Activated CD8-positive, alpha-beta T cell treated with anti-CD3 and anti-CD28 coated beads, Interleukin-2, amount 10 ng/mL, durations not matched to agents 7 days and 5 days (primary cell): ENCODE measurements around the gene PLXNA4. TPM values are rescaled to one million over a fixed set of nuclear protein-coding genes. Genes with fewer than 3 reads are reported as not detected.
A peak's percentile ranks its signal among the peaks of the same experiment; 100 is the strongest.

ENCODE experiments used
- ATAC-seq: fragments of 150-1000 bp; cut with Tn5 transposase; one replicate; pipeline ENCODE4 v1.10.0; 2021; ENCODE audit warnings: moderate library complexity
- CTCF ChIA-PET: fragments of 350-600 bp; sonication (Branson Sonifier 250); formaldehyde crosslinking; loops from one replicate; lab custom pipeline; 2021; ENCODE audit warnings: antibody characterized with exemption; lab: Charles Lee
- POLR2A ChIA-PET: fragments of 350-600 bp; sonication (Branson Sonifier 250); formaldehyde crosslinking; loops from one replicate; lab custom pipeline; 2021; ENCODE audit warnings: antibody characterized with exemption; lab: Charles Lee
- DNase-seq: peaks from one replicate; pipeline ENCODE4 v3.0.0-alpha.2; 2020
- H3K27ac Mint-ChIP-seq: one replicate; pipeline ENCODE4 v1.8.0; 2021; ENCODE audit warnings: mild to moderate bottlenecking, mixed read lengths
- H3K27me3 Mint-ChIP-seq: one replicate; pipeline ENCODE4 v1.8.0; 2021; ENCODE audit warnings: low read depth, mixed read lengths
- H3K36me3 Mint-ChIP-seq: one replicate; pipeline ENCODE4 v1.8.0; 2021; ENCODE audit warnings: low read depth, mixed read lengths
- H3K4me1 Mint-ChIP-seq: one replicate; pipeline ENCODE4 v1.8.0; 2021; ENCODE audit warnings: low read depth, mixed read lengths
- H3K4me3 Mint-ChIP-seq: one replicate; pipeline ENCODE4 v1.8.0; 2021; ENCODE audit warnings: mild to moderate bottlenecking, mixed read lengths
- H3K9me3 Mint-ChIP-seq: one replicate; pipeline ENCODE4 v1.8.0; 2022; ENCODE audit warnings: mixed read lengths; ENCODE audit not compliant: insufficient read depth
- total RNA-seq, 2 experiments: library from RNA; stranded (reverse); gene quantifications; one replicate each; pipeline ENCODE4 v1.2.3, GENCODE V29; 2021

The PLXNA4 gene
- total RNA-seq, 2 experiments from 2014 or later = 45.4 to 47.2 TPM

GRCh38 chr7:132450696-132451095 is 125.6 kb downstream of the PLXNA4 start:
- ATAC-seq = peak; percentile 6
- Mint-ChIP-seq H3K36me3 (peaks cover 73% of the 10 kb centered on the region), H3K27ac (peak overlapping the region; percentile 84), H3K4me1 (peaks cover 98% of the 10 kb centered on the region), H3K4me3 (peak overlapping the region; percentile 44), H3K27me3 (no peaks in the 10 kb centered on the region), H3K9me3 (peaks cover 4% of the 10 kb centered on the region)
- ChIA-PET CTCF (interaction anchor here (0.8 to 2.9 kb wide), 3 partner anchors 19 to 129 kb away, joined by 3 to 18 read pairs (median 10); no protein-coding TSS in a partner anchor), POLR2A (interaction anchor here (0.9 to 2.6 kb wide), 4 partner anchors 10 to 19 kb away, joined by 3 to 16 read pairs (median 7); no protein-coding TSS in a partner anchor)
- no peak for DNase-seq

- peaks cover 77% of the 10 kb centered on the region for H3K36me3 Mint-ChIP-seq
- H3K9me3 Mint-ChIP-seq = peaks cover 4% of the 10 kb centered on the region
- ATAC-seq (peak; percentile 64), DNase-seq (peak; percentile 63)
- no peaks in the 10 kb centered on the region for H3K27me3 Mint-ChIP-seq
- peaks cover 98% of the 10 kb centered on the region for H3K4me1 Mint-ChIP-seq
- ChIA-PET POLR2A (interaction anchor here (0.9 to 2.6 kb wide), 4 partner anchors 9 to 19 kb away, joined by 3 to 16 read pairs (median 7); no protein-coding TSS in a partner anchor), CTCF (interaction anchor here (0.8 to 2.9 kb wide), 4 partner anchors 12 to 130 kb away, joined by 3 to 18 read pairs (median 7); no protein-coding TSS in a partner anchor)
- H3K27ac Mint-ChIP-seq = peak overlapping the region; percentile 84
- H3K4me3 Mint-ChIP-seq = peak overlapping the region; percentile 44
Measured at GRCh38 chr7:132450188-132450587, 126.1 kb downstream of the PLXNA4 start.

GRCh38 chr7:132446666-132447278 is 129.5 kb downstream of the PLXNA4 start:
- Mint-ChIP-seq H3K9me3 (peaks cover 4% of the 10 kb centered on the region), H3K36me3 (peaks cover 74% of the 10 kb centered on the region), H3K27me3 (no peaks in the 10 kb centered on the region), H3K4me3 (no peak overlapping the region), H3K27ac (peak overlapping the region; percentile 82), H3K4me1 (peaks cover 96% of the 10 kb centered on the region)
- no peak for ATAC-seq
- ChIA-PET CTCF (interaction anchor here (1.0 to 2.4 kb wide), 5 partner anchors 13 to 134 kb away, joined by 3 to 10 read pairs (median 7); no protein-coding TSS in a partner anchor), POLR2A (interaction anchor here (0.6 to 1.1 kb wide), 2 partner anchors 9 to 65 kb away, joined by 3 to 5 read pairs; no protein-coding TSS in a partner anchor)
- DNase-seq = no peak

GRCh38 chr7:132446260-132446659 is 130.0 kb downstream of the PLXNA4 start:
- CTCF ChIA-PET = interaction anchor here (1.0 to 2.4 kb wide), 5 partner anchors 8 to 134 kb away, joined by 3 to 10 read pairs (median 5); no protein-coding TSS in a partner anchor
- Mint-ChIP-seq H3K36me3 (peaks cover 76% of the 10 kb centered on the region), H3K27me3 (no peaks in the 10 kb centered on the region), H3K4me3 (no peak overlapping the region), H3K4me1 (peaks cover 94% of the 10 kb centered on the region), H3K9me3 (peaks cover 4% of the 10 kb centered on the region), H3K27ac (peak overlapping the region; percentile 82)
- POLR2A ChIA-PET = interaction anchor here (0.6 to 1.1 kb wide), 3 partner anchors 9 to 65 kb away, joined by 3 to 5 read pairs (median 3); no protein-coding TSS in a partner anchor
- DNase-seq = no peak
- no peak for ATAC-seq

DNA sequence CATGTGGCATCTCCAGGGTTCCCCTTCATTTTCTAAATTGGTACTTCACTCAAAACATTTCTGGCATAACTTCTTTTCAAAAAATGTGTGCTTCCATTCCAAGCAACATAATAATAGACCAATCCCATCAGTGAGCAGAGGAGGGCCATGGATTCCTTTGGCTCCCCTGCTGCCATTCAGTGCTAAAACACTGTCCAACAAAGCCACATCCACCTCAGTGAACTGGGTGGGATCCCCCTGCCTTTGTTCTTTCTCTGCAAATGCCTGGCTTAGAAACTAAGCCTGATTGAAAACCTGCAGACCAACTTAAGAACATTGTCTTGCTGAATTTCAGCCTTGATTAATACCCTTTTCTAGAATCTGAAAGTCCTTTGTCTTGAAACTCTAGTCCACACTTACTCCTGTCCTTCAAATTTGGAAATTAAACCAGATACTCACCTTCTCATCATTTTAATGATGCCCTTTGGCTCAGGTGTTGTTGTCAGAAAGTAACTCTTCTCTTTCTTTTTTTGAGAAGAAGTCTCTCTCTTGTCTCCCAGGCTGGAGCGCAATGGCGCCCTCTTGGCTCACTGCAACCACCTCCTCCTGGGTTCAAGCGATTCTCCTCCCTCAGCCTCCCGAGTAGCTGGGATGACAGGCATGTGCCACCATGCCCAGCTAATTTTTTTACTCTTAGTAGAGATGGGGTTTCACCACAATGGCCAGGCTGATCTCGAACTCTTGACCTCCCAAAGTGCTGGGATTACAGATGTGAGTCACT is 132.3 kb downstream of the PLXNA4 start:
- Mint-ChIP-seq H3K36me3 (peaks cover 74% of the 10 kb centered on the region), H3K27ac (peak overlapping the region; percentile 51), H3K4me3 (peak overlapping the region; percentile 23), H3K27me3 (no peaks in the 10 kb centered on the region), H3K4me1 (peaks cover 94% of the 10 kb centered on the region), H3K9me3 (peaks cover 4% of the 10 kb centered on the region)
- ATAC-seq (peak; percentile 21), DNase-seq (no peak)
- ChIA-PET POLR2A (no interaction called here), CTCF (interaction anchor here (1.7 kb wide), 1 partner anchor 13 kb away, joined by 5 read pairs; no protein-coding TSS in a partner anchor)

- H3K27ac Mint-ChIP-seq = peak overlapping the region; percentile 24
- H3K4me1 Mint-ChIP-seq = peaks cover 96% of the 10 kb centered on the region
- CTCF ChIA-PET = interaction anchor here (0.7 to 3.5 kb wide), 3 partner anchors 9 to 13 kb away, joined by 3 to 17 read pairs (median 3); no protein-coding TSS in a partner anchor
- peaks cover 62% of the 10 kb centered on the region for H3K36me3 Mint-ChIP-seq
- POLR2A ChIA-PET = interaction anchor here (1.1 to 1.4 kb wide), 2 partner anchors 10 to 11 kb away, joined by 4 read pairs; no protein-coding TSS in a partner anchor
- no peak overlapping the region for H3K4me3 Mint-ChIP-seq
- H3K9me3 Mint-ChIP-seq = peaks cover 4% of the 10 kb centered on the region
- no peak for ATAC-seq
- no peak for DNase-seq
- H3K27me3 Mint-ChIP-seq = no peaks in the 10 kb centered on the region
Measured at GRCh38 chr7:132441935-132442334, 134.3 kb downstream of the PLXNA4 start.

- Mint-ChIP-seq H3K4me1 (peaks cover 96% of the 10 kb centered on the region), H3K9me3 (no peaks in the 10 kb centered on the region), H3K36me3 (peaks cover 56% of the 10 kb centered on the region), H3K4me3 (no peak overlapping the region), H3K27ac (peak overlapping the region; percentile 50), H3K27me3 (no peaks in the 10 kb centered on the region)
- ATAC-seq = no peak
- no peak for DNase-seq
- ChIA-PET CTCF (interaction anchor here (0.9 to 3.5 kb wide), 7 partner anchors 9 to 137 kb away, joined by 3 to 17 read pairs (median 4); no protein-coding TSS in a partner anchor), POLR2A (no interaction called here)
Measured at GRCh38 chr7:132440151-132440550, 136.1 kb downstream of the PLXNA4 start.

- ChIA-PET POLR2A (interaction anchor here (2.8 kb wide), 1 partner anchor 11 kb away, joined by 16 read pairs; no protein-coding TSS in a partner anchor), CTCF (interaction anchor here (1.2 to 3.5 kb wide), 4 partner anchors 7 to 142 kb away, joined by 3 to 17 read pairs (median 6); no protein-coding TSS in a partner anchor)
- H3K9me3 Mint-ChIP-seq = no peaks in the 10 kb centered on the region
- peaks cover 98% of the 10 kb centered on the region for H3K4me1 Mint-ChIP-seq
- ATAC-seq = no peak
- no peak for DNase-seq
- no peak overlapping the region for H3K4me3 Mint-ChIP-seq
- peaks cover 57% of the 10 kb centered on the region for H3K36me3 Mint-ChIP-seq
- no peak overlapping the region for H3K27ac Mint-ChIP-seq
- no peaks in the 10 kb centered on the region for H3K27me3 Mint-ChIP-seq
Measured at GRCh38 chr7:132438926-132439325, 137.3 kb downstream of the PLXNA4 start.

DNA sequence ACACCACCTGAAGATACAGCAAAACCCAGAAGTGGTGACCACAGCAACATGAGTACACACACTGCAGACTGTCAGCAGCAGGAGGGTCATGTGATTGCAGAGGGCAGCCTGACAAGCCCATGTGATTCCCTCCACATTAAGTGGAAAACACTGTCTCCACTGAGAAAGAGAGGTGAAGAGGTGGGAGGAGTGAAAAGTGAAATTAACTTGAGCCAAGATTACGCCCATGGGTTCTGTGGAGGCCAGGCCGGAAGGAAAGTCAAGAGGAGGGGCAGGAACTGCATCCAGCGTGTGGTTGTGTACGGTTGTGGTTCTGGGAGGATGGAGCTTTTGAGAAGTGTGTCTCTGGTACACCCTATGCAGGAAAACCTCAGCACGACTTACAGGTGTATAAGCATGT is 138.5 kb downstream of the PLXNA4 start:
- Mint-ChIP-seq H3K4me1 (peaks cover 98% of the 10 kb centered on the region), H3K4me3 (peak overlapping the region; percentile 38), H3K27me3 (no peaks in the 10 kb centered on the region), H3K9me3 (no peaks in the 10 kb centered on the region), H3K27ac (peak overlapping the region; percentile 89), H3K36me3 (peaks cover 48% of the 10 kb centered on the region)
- ATAC-seq (peak; percentile 73), DNase-seq (peak; percentile 88)
- POLR2A ChIA-PET = interaction anchor here (1.0 to 2.8 kb wide), 2 partner anchors 9 to 13 kb away, joined by 5 to 16 read pairs; no protein-coding TSS in a partner anchor
- CTCF ChIA-PET = interaction anchor here (0.8 to 1.4 kb wide), 7 partner anchors 10 to 143 kb away, joined by 3 to 7 read pairs (median 4); no protein-coding TSS in a partner anchor

- ChIA-PET POLR2A (interaction anchor here (0.8 to 2.8 kb wide), 2 partner anchors 10 to 14 kb away, joined by 3 to 16 read pairs; no protein-coding TSS in a partner anchor), CTCF (interaction anchor here (1.0 kb wide), 1 partner anchor 42 kb away, joined by 4 read pairs; no protein-coding TSS in a partner anchor)
- ATAC-seq (no peak), DNase-seq (no peak)
- peaks cover 100% of the 10 kb centered on the region for H3K4me1 Mint-ChIP-seq
- H3K36me3 Mint-ChIP-seq = peaks cover 41% of the 10 kb centered on the region
- peak overlapping the region; percentile 89 for H3K27ac Mint-ChIP-seq
- no peaks in the 10 kb centered on the region for H3K9me3 Mint-ChIP-seq
- H3K27me3 Mint-ChIP-seq = no peaks in the 10 kb centered on the region
- peak overlapping the region; percentile 45 for H3K4me3 Mint-ChIP-seq
Measured at GRCh38 chr7:132436121-132436520, 140.1 kb downstream of the PLXNA4 start.
